NCI-H2081 (cell line): ENCODE data around the gene SLC6A18.

ENCODE experiments used
- DNase-seq, 2 experiments: peaks; one replicate each; lab custom pipeline; 2025; lab: John Stamatoyannopoulos, UW

The SLC6A18 gene

DNA sequence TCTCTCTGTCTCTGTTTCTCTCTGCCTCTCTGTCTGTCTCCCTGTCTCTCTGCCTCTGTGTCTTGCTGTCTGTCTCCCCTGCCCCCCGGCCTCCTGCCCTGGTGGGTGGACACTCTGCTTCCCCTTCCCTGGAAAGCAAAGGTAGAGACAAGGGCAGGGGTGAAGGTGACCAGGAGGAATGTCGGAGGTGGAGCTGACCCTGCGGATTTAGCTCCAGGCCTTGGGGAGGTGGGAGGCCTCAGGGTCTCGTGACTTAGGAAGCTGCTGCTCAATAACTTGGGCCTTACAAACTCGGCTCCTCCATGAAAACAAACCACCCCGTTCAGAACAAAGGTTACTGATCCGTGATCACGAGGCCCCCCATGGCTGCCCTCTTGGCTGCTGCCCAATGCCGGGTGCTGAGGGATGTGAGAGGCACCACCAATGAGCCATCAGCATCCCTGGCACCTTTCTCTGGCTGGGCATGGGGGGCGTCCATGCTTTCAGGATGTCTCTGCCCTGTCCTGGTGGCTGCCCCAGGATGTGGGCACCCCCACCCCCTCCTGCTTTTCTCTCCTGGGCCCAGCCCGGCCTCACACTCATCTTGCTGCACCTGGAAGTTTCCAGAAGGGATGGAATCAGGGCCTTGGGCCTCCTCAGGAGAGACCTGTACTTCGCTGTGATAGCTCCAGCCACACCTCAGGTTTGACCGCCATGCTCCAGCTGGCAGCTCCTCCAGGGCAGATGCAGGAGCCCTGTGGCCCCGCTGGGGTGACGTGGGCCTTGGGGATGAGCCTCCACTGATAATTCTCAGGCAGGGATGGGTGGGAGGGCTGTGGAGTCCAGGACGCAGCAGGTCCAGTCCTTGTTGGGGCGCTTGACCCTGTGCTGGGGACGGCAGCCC lies 38.6 kb upstream of the SLC6A18 start:
- no peak for DNase-seq

- DNase-seq, result no peak
These were observed 37.8 kb upstream of the SLC6A18 start for GRCh38 chr5:1187234-1187949.

DNA sequence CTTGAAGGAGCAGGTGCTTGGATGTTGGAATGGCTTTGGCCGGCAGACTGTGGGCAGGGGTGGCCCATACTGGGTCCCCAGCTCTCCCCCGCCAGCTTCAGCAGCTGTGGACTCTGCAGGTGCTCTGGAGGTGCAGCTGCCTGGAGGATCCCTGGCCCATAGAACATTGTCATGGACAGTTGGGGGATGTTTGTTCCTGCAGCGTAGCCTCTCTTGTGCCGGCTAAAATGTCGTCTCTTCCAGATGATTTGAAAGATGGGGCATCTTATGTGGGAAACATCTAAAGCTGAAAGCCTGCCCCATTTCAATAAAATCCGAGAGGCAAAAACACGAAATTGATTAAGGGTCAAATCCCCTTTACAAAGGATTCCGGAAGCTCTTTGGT lies 37.2 kb upstream of the SLC6A18 start:
- DNase-seq, result no peak

DNA sequence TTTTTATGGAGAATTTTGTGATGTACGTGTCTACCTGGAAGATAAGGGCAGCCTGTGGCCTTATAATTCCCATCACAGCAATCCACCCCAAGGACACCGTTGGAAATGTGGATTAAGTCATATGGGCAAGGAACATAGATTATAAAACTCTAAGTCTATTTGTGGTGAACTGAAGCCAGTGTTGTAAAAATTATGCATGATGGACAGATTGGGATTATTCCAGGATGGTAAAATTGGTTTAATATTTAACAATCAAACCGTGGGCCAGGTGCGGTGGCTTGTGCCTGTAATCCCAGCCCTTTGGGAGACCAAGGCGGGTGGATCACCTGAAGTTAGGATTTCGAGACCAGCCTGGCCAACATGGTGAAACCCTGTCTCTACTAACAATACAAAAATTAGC lies 36.7 kb upstream of the SLC6A18 start:
- no peak for DNase-seq

DNA sequence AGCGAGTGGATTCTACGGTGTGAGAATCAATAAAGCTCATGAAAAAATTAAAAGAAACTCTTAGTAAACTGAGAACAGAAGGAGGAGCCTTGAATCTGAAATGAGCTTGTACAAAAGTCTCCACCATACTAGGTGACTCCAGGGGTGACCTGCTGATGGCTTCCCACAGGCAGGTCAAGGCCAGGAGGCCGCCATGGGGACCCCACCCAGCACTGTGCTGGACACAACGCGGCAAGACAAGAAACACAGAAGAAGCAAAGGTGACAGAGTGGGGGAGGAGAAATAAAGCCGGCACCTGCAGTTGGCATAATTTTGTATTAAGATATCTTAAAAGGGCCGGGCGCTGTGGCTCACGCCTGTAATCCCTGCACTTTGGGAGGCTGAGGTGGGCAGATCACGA lies 35.9 kb upstream of the SLC6A18 start:
- no peak for DNase-seq

GRCh38 chr5:1190278-1190677 lies 34.9 kb upstream of the SLC6A18 start:
- DNase-seq, result no peak

DNA sequence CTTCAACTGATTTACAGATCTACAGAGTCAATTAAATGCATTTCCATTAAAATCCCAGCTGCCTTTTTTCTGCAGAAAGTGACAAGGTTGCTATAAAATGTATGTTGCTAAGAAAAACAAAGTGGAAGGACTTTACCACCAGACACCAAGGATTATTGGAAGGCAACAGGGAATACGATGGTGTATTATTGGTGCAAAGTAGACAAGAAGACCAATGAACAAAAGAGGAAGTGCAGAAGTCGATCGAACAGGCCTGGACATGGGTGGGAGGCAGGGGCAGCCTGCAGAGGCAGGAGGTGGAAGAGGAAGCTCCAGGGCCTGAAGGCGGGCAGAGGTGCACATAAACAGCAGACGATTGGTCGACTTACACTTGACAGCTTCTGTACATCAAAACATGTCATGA lies 34.3 kb upstream of the SLC6A18 start:
- DNase-seq, result no peak

GRCh38 chr5:1192971-1193590 lies 32.1 kb upstream of the SLC6A18 start:
- DNase-seq, result no peak

DNA sequence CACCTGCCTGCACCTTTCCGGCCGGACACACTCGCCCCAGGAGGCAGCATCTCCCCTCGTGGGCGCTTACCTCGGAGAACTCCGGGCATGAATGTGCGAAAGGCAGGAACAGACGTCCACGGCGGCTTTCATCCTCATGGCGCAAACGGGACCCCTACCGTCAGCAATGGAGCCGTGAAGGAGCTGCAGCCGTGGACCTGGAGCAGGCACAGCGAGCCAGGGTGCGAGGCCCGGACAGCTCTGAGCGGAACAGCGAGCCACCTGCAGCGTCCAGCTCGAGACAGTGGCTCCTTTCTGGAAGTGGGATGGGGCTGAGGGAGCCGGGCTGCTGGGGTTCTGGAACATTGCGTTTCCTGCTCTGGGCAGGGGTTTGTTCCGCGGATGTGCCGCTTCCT lies 31.6 kb upstream of the SLC6A18 start:
- DNase-seq, result no peak

GRCh38 chr5:1194378-1194777 lies 30.8 kb upstream of the SLC6A18 start:
- no peak for DNase-seq

- DNase-seq, result no peak
These were observed 29.7 kb upstream of the SLC6A18 start for GRCh38 chr5:1195439-1195838.

DNA sequence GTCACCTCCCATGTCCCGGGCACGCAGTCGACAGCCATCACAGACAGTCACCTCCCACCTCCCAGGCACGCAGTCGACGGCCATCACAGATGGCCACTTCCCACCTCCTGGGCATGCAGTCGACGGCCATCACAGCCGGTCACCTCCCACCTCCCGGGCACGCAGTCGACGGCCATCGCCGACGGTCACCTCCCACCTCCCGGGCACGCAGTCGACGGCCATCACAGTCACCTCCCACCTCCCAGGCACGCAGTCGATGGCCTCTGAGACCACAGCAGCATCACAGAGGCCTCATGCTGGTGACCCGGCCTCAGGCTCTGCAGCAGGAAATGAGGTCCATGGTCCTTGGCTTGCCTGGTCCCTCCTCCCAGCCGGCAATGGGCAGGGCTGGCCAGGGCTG lies 29.3 kb upstream of the SLC6A18 start:
- DNase-seq, result no peak

GRCh38 chr5:1196562-1196961 lies 28.6 kb upstream of the SLC6A18 start:
- DNase-seq, result no peak

GRCh38 chr5:1197876-1198666 lies 27.1 kb upstream of the SLC6A18 start:
- no peak for DNase-seq

GRCh38 chr5:1199340-1199648 lies 25.9 kb upstream of the SLC6A18 start:
- DNase-seq, result no peak

GRCh38 chr5:1199649-1200494 lies 25.3 kb upstream of the SLC6A18 start:
- no peak for DNase-seq

- DNase-seq, result no peak
These were observed 24.5 kb upstream of the SLC6A18 start for GRCh38 chr5:1200495-1201326.

DNA sequence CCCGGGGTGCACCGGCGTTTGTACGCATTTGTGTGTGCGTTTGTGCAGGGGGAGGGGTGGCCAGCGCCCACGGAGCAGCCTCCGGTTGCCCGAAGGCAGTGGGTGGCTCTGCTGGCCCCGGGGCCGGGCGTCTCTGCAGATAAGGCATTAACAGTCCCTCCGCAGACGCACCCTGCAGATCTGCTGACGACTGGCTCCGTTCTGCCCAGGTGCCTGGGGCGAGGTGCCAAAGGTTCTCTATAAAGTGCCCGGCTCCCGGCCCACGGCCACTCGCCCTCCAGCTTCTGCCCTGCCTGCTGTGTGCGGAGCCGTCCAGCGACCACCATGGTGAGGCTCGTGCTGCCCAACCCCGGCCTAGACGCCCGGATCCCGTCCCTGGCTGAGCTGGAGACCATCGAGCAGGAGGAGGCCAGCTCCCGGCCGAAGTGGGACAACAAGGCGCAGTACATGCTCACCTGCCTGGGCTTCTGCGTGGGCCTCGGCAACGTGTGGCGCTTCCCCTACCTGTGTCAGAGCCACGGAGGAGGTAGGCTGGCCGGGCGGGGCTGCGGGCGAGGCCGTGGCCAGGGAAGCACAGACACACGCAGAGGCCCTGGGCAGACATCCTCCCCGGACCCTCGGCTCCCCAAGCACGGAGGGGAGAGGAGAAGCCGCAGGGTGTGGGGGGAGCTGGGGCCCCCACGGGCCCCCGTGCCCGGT lies 23.7 kb upstream of the SLC6A18 start, which contains the start of gene SLC6A19:
TSS of gene SLC6A19 (plus strand) at position 269 of the 699 bp plus-strand sequence. CDS start at position 325, 56 bp downstream.
- peak; percentile 59 to 65 for DNase-seq

DNA sequence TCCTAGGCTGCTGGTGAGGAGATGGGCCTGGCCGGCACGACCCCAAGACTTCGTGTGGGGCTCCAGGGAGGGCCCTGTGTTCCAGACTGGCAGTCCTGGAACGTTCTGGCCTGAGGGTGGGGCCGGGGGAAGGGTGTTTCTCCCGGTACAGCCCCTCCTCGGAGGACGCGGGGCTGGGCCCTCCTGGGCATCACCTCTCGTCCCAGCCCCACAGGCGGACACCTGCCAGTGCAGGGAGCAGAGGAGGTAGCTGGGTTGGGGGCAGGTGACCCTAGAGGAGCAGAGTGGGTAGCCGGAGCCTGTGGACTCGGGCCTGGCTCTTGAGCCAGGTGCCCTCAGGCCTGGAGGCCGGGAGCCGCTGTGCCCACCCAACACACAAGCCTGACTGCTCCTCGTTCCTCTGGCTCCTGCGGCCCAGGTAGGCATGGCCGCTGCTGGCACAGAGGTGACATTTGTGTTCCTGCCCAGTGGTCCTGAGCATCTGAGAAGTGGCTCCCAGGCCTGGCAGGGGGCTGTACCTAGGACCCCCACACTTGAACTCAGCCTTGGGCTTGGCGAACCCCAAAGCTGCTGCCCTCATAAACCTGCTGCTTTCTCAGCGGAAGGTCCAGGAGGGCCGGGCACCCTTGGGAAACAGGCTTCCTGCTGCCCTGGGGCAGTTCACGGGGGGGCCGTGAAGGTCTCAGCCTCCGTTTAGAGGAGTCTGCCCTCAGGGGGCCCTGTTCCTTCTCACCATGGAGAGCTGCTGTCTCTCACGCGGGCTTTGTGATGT lies 23.0 kb upstream of the SLC6A18 start:
- no peak for DNase-seq
